ENCODE measurements around the gene COX6B1.
A peak's percentile ranks its signal among the peaks of the same experiment; 100 is the strongest.
"Not testable (repeated sequence)": the region's sequence is repeated elsewhere in the genome, so short reads cannot be mapped to it uniquely, and the experiment has no call there.

The COX6B1 gene

GRCh38 chr19:35636651-35637050 lies 11.5 kb upstream of the COX6B1 start:
- DNase-seq: no peak

GRCh38 chr19:35637165-35637564 lies 11.0 kb upstream of the COX6B1 start:
- DNase-seq: no peak

GRCh38 chr19:35639321-35639639 lies 8.8 kb upstream of the COX6B1 start:
- no peak for DNase-seq

- no peak for DNase-seq
These were observed 8.3 kb upstream of the COX6B1 start for GRCh38 chr19:35639863-35640262.

- DNase-seq: no peak
These were observed 6.5 kb upstream of the COX6B1 start, which contains the start of gene ETV2 for GRCh38 chr19:35641515-35642151. Gene ETV2 (plus strand): TSS chr19:35641745. CDS start chr19:35642461, 716 bp downstream.

- DNase-seq: no peak
These were observed 5.8 kb upstream of the COX6B1 start for GRCh38 chr19:35642312-35642711.

- no peak for DNase-seq
These were observed 5.3 kb upstream of the COX6B1 start for GRCh38 chr19:35642798-35643254.

GRCh38 chr19:35643255-35644205 lies 4.6 kb upstream of the COX6B1 start:
- peak; percentile 75 for DNase-seq

GRCh38 chr19:35644206-35644986 lies 3.7 kb upstream of the COX6B1 start:
- DNase-seq: peak; percentile 94

- peak; percentile 87 for DNase-seq
These were observed 3.0 kb upstream of the COX6B1 start for GRCh38 chr19:35644987-35645679.

- no peak for DNase-seq
These were observed 2.2 kb upstream of the COX6B1 start for GRCh38 chr19:35645680-35646511.

GRCh38 chr19:35650581-35650980 lies 2.5 kb downstream of the COX6B1 start:
- no peak for DNase-seq

- DNase-seq: not testable (repeated sequence)
These were observed 6.7 kb downstream of the COX6B1 start for GRCh38 chr19:35654828-35655227.

- no peak for DNase-seq
These were observed 7.5 kb downstream of the COX6B1 start for GRCh38 chr19:35655600-35655999.

- no peak for DNase-seq
These were observed 8.6 kb downstream of the COX6B1 start for GRCh38 chr19:35656700-35657099.

- DNase-seq: no peak
These were observed 10.0 kb downstream of the COX6B1 start for GRCh38 chr19:35657904-35658700.

GRCh38 chr19:35661995-35662340 lies 13.8 kb downstream of the COX6B1 start:
- no peak for DNase-seq

- no peak for DNase-seq
These were observed 15.9 kb downstream of the COX6B1 start for GRCh38 chr19:35663981-35664380.

- DNase-seq: no peak
These were observed 17.0 kb downstream of the COX6B1 start for GRCh38 chr19:35665157-35665556.

- no peak for DNase-seq
These were observed 17.5 kb downstream of the COX6B1 start for GRCh38 chr19:35665604-35666003.
